Upper lobe of left lung (tissue), 4 donors: ENCODE data around the gene MT1E.

Experiments used
- CTCF ChIP-seq, 6 experiments: fragments of 450-650 bp in 4 of 6; fragments of 200-600 bp in 2 of 6; sonication (generic) in 2 of 6; IDR thresholded peaks; one replicate each; pipeline ENCODE4 v1.5.1; 2016 to 2019; ENCODE audit warnings: antibody characterized with exemption in 6 of 6
- EP300 ChIP-seq, 4 donors: sonication (generic); formaldehyde crosslinking; IDR thresholded peaks; one replicate each; pipeline ENCODE4 v1.5.1; 2017; ENCODE audit warnings: antibody characterized with exemption in 4 of 4, control low read depth in 2 of 4
- POLR2A ChIP-seq, 4 donors: fragments of 450-650 bp; IDR thresholded peaks; one replicate each; pipeline ENCODE4 v1.5.1; 2016 to 2017; ENCODE audit warnings: antibody characterized with exemption in 4 of 4, mild to moderate bottlenecking in 2 of 4
- POLR2AphosphoS5 ChIP-seq, 2 donors: sonication (generic); formaldehyde crosslinking; IDR thresholded peaks; one replicate each; pipeline ENCODE4 v1.5.1; 2017; ENCODE audit warnings: antibody characterized with exemption in 2 of 2

- TF ChIP-seq POLR2AphosphoS5 (IDR thresholded peaks at IDR 0.05) (no peak), POLR2A (IDR thresholded peaks at IDR 0.05) (no peak), EP300 (IDR thresholded peaks at IDR 0.05) (no peak), CTCF (IDR thresholded peaks at IDR 0.05) (peak in 1 of 6 experiments; percentile 3)
These were observed 18.3 kb downstream of the MT1E start for GRCh38 chr16:56643833-56644232.
